ENCODE results near the gene STX10.
A peak's percentile ranks its signal among the peaks of the same experiment; 100 is the strongest.

Gene STX10

GRCh38 chr19:13099073-13099999, 50.8 kb downstream of the STX10 start:
- DNase-seq = peak; percentile 76 to 84

GRCh38 chr19:13098277-13099072, 51.7 kb downstream of the STX10 start:
- DNase-seq = peak; percentile 52 to 54

- DNase-seq = no peak
These were observed 52.5 kb downstream of the STX10 start for GRCh38 chr19:13097463-13098258.

GRCh38 chr19:13097033-13097462, 53.1 kb downstream of the STX10 start:
- no peak for DNase-seq

- DNase-seq = peak; percentile 46 to 54
These were observed 53.9 kb downstream of the STX10 start for GRCh38 chr19:13095934-13096927.

- DNase-seq = peak in 1 of 2 experiments; percentile 35
These were observed 54.8 kb downstream of the STX10 start for GRCh38 chr19:13095393-13095784.

- DNase-seq = peak; percentile 27 to 32
These were observed 55.3 kb downstream of the STX10 start for GRCh38 chr19:13094771-13095392.

- DNase-seq = no peak
These were observed 56.1 kb downstream of the STX10 start for GRCh38 chr19:13094106-13094504.
